OCI-LY1 (cell line): Measurements from ENCODE around the gene CLASRP.

Source experiments
- EZH2 ChIP-seq: fragments of 200-600 bp; sonication (generic), shearing (Covaris generic); IDR thresholded peaks from 2 replicates; pipeline ENCODE4 v1.8.0; 2017; ENCODE audit warnings: borderline replicate concordance, mixed run types, mild to moderate bottlenecking, antibody characterized with exemption, low read length, moderate library complexity, mixed read lengths
- TF ChIP-seq, protein P1 (sequence below): fragments of 200-600 bp; sonication (generic), shearing (Covaris generic); IDR thresholded peaks from 2 replicates; pipeline ENCODE4 v1.5.1; 2017; ENCODE audit warnings: mild to moderate bottlenecking, antibody characterized with exemption, low read length, moderate library complexity, mixed read lengths

DNA sequence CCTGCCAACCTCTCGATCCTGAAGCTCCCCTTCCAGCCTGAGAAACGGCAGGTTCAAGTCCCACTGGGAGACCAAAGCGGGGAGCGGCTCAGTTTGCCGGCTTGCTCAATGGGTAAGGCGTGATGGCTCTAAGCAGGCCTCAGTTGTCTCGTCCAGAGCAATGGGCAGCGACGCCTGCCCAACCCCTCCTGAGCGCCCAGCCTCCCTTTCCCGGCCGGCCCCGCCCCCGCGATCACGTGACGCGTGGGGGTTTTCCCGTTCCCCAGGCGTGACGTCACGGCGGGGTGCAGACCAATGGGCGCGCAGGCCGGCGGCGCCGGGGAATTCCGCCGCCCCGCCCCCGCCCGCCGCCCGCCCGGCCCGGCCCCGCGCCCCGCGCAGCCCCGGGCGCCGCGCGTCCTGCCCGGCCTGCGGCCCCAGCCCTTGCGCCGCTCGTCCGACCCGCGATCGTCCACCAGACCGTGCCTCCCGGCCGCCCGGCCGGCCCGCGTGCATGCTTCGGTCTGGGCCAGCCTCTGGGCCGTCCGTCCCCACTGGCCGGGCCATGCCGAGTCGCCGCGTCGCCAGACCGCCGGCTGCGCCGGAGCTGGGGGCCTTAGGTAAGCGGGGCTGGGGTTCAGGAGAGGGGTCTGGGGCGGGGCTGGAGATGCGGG is 37.6 kb upstream of the CLASRP start, which contains the start of gene RELB:
- TF ChIP-seq, protein P1, sequence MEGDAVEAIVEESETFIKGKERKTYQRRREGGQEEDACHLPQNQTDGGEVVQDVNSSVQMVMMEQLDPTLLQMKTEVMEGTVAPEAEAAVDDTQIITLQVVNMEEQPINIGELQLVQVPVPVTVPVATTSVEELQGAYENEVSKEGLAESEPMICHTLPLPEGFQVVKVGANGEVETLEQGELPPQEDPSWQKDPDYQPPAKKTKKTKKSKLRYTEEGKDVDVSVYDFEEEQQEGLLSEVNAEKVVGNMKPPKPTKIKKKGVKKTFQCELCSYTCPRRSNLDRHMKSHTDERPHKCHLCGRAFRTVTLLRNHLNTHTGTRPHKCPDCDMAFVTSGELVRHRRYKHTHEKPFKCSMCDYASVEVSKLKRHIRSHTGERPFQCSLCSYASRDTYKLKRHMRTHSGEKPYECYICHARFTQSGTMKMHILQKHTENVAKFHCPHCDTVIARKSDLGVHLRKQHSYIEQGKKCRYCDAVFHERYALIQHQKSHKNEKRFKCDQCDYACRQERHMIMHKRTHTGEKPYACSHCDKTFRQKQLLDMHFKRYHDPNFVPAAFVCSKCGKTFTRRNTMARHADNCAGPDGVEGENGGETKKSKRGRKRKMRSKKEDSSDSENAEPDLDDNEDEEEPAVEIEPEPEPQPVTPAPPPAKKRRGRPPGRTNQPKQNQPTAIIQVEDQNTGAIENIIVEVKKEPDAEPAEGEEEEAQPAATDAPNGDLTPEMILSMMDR = no peak
- no peak for TF ChIP-seq EZH2
